Transverse colon (tissue), 3 donors: ENCODE data around the gene MARCHF3.

Experiments used
- CTCF ChIP-seq, 5 experiments: fragments of 200-600 bp in 3 of 5; fragments of 450-650 bp in 2 of 5; sonication (generic) in 3 of 5; IDR thresholded peaks; 1 replicate in 2 of 5; 2 replicates in 3 of 5; pipeline ENCODE4 v1.5.1; 2016 to 2017; ENCODE audit warnings: antibody characterized with exemption in 5 of 5, inconsistent platforms in 3 of 5, mild to moderate bottlenecking in 2 of 5, moderate library complexity in 1 of 5
- POLR2A ChIP-seq: fragments of 450-650 bp; IDR thresholded peaks from one replicate; pipeline ENCODE4 v1.6.1; 2016; ENCODE audit warnings: antibody characterized with exemption, mild to moderate bottlenecking, moderate library complexity

DNA sequence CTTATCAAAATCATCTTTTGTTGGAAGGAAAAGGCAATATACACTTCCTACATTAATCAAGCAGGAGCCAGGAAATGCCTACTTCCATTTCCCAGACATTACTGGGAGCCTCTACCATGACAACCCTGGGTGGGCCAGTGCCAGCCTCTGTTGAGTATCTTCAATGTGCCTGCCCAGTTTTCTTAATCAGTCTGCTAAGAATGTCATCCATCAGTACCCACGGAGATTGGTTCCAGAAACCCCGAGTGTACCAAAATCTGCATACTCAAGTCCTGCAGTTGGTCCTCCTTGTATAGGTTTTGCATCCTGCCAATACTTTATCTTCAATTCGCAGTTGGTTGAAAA lies 82.4 kb downstream of the MARCHF3 start:
- TF ChIP-seq POLR2A (no peak), CTCF (IDR thresholded peaks at IDR 0.05) (no peak)
